Body of pancreas (tissue), 4 donors: ENCODE data around the gene SEC14L2. TPM values are rescaled to one million over a fixed set of nuclear protein-coding genes. Genes with fewer than 3 reads are reported as not detected.

Source experiments
- ATAC-seq: fragments of 150-250 bp; one replicate; pipeline ENCODE4 v1.9.1; 2016
- DNase-seq, 4 donors: peaks; one replicate each; pipeline ENCODE4 v3.0.0-alpha.2; 2019
- H3K27ac ChIP-seq, 4 donors: fragments of 200-600 bp; sonication (generic); 1 replicate in 3 of 4; 2 replicates in 1 of 4; pipeline versions ENCODE4 v1.5.1 to v1.6.1; 2016 to 2019; ENCODE audit warnings: mild to moderate bottlenecking in 1 of 4, mixed read lengths in 1 of 4, moderate library complexity in 1 of 4
- H3K27me3 ChIP-seq, 2 donors: fragments of 200-600 bp; sonication (generic); one replicate each; pipeline ENCODE4 v1.6.0; 2016; ENCODE audit warnings: mild to moderate bottlenecking in 1 of 2
- H3K36me3 ChIP-seq, 2 donors: fragments of 200-600 bp; sonication (generic); replicated peaks in 1 of 2; 2 replicates each; pipeline ENCODE4 v1.5.1; 2016; ENCODE audit warnings: low read depth in 2 of 2; ENCODE audit not compliant: insufficient read depth in 1 of 2
- H3K4me1 ChIP-seq: fragments of 200-600 bp; sonication (generic); one replicate; pipeline ENCODE4 v1.6.0; 2016
- H3K4me3 ChIP-seq, 2 donors: fragments of 200-600 bp; sonication (generic); 1 replicate in 1 of 2; 2 replicates in 1 of 2; pipeline ENCODE4 v1.5.1; 2016 to 2019
- H3K9me3 ChIP-seq, 3 donors: fragments of 200-600 bp; sonication (generic); 1 replicate in 2 of 3; 2 replicates in 1 of 3; pipeline ENCODE4 v1.5.1; 2016
- CTCF ChIP-seq, 7 experiments: fragments of 450-650 bp in 4 of 7; fragments of 200-600 bp in 3 of 7; sonication (generic) in 3 of 7; IDR thresholded peaks; one replicate each; pipeline ENCODE4 v1.5.1; 2016 to 2019; ENCODE audit warnings: antibody characterized with exemption in 7 of 7
- POLR2A ChIP-seq, 3 donors: fragments of 450-650 bp; IDR thresholded peaks; one replicate each; pipeline ENCODE4 v1.6.1; 2016; ENCODE audit warnings: antibody characterized with exemption in 3 of 3, mild to moderate bottlenecking in 2 of 3
- WGBS, 2 donors: methylation state at CpG; one replicate each; pipeline ENCODE4 v1.1.5; 2017; 5-methylcytosine and 5-hydroxymethylcytosine counted together
- intact Hi-C: fragments of 100-400 bp; cut with DNase I; formaldehyde crosslinking; loops from one replicate; pipeline ENCODE4 v1.15.1; 2023
- total RNA-seq, 2 donors: library from RNA; depleted of rRNA; stranded (reverse); fragments of >200 nt; gene quantifications; one replicate each; pipeline ENCODE4 v1.1.0, GENCODE V29; 2016

The SEC14L2 gene
- total RNA-seq, 2 donors from 2014 or later = 0.33 to 3.9 TPM

- H3K4me3 ChIP-seq = no peak overlapping the region
- 84 to 96% methylated on average over 6 of the region's 6 CpGs for WGBS, 2 donors
- peak in 3 of 4 donors; percentile 30 to 52 (median 39) for DNase-seq
- H3K36me3 ChIP-seq = no peaks in the 10 kb centered on the region
- no peak for ATAC-seq
- TF ChIP-seq POLR2A (IDR thresholded peaks at IDR 0.05) = peak in 1 of 3 donors; percentile 7
- TF ChIP-seq CTCF (IDR thresholded peaks at IDR 0.05) = peak in 1 of 7 experiments; percentile 8
- no peaks in the 10 kb centered on the region for H3K9me3 ChIP-seq
- intact Hi-C loops = no loop called here
- no peaks in the 10 kb centered on the region for H3K4me1 ChIP-seq
- H3K27me3 ChIP-seq = no peaks in the 10 kb centered on the region
- H3K27ac ChIP-seq = peak overlapping the region in 1 of 4 donors; percentile 35
Measured at GRCh38 chr22:30435674-30436126, 38.9 kb downstream of the SEC14L2 start.

- Histone ChIP-seq H3K4me1 (no peaks in the 10 kb centered on the region), H3K27ac (peak overlapping the region in 1 of 4 donors; percentile 35), H3K27me3 (no peaks in the 10 kb centered on the region), H3K9me3 (no peaks in the 10 kb centered on the region), H3K36me3 (no peaks in the 10 kb centered on the region), H3K4me3 (no peak overlapping the region)
- no peak for TF ChIP-seq CTCF (IDR thresholded peaks at IDR 0.05)
- TF ChIP-seq POLR2A (IDR thresholded peaks at IDR 0.05) = no peak
- DNase-seq (no peak), ATAC-seq (no peak)
- intact Hi-C loops = no loop called here
- 81 to 90% methylated on average over 2 of the region's 2 CpGs for WGBS, 2 donors
Measured at GRCh38 chr22:30436196-30436595, 39.4 kb downstream of the SEC14L2 start.

GRCh38 chr22:30438559-30438958 lies 41.7 kb downstream of the SEC14L2 start:
- intact Hi-C loops = no loop called here
- no peaks in the 10 kb centered on the region for H3K27me3 ChIP-seq
- TF ChIP-seq CTCF (IDR thresholded peaks at IDR 0.05) (no peak), POLR2A (IDR thresholded peaks at IDR 0.05) (no peak)
- no peaks in the 10 kb centered on the region for H3K9me3 ChIP-seq
- no peak for DNase-seq
- H3K4me1 ChIP-seq = no peaks in the 10 kb centered on the region
- H3K4me3 ChIP-seq = no peak overlapping the region
- WGBS, 2 donors = 66 to 69% methylated on average over 3 of the region's 3 CpGs
- no peaks in the 10 kb centered on the region for H3K36me3 ChIP-seq
- no peak for ATAC-seq
- no peak overlapping the region for H3K27ac ChIP-seq

- DNase-seq (no peak), ATAC-seq (no peak)
- Histone ChIP-seq H3K27ac (no peak overlapping the region), H3K4me1 (no peaks in the 10 kb centered on the region), H3K4me3 (no peak overlapping the region), H3K36me3 (no peaks in the 10 kb centered on the region), H3K27me3 (no peaks in the 10 kb centered on the region), H3K9me3 (no peaks in the 10 kb centered on the region)
- TF ChIP-seq POLR2A (IDR thresholded peaks at IDR 0.05) (no peak), CTCF (IDR thresholded peaks at IDR 0.05) (no peak)
- 86 to 94% methylated on average over 4 of the region's 4 CpGs for WGBS, 2 donors
- intact Hi-C loops = no loop called here
Measured at GRCh38 chr22:30439226-30439625, 42.4 kb downstream of the SEC14L2 start.

DNA sequence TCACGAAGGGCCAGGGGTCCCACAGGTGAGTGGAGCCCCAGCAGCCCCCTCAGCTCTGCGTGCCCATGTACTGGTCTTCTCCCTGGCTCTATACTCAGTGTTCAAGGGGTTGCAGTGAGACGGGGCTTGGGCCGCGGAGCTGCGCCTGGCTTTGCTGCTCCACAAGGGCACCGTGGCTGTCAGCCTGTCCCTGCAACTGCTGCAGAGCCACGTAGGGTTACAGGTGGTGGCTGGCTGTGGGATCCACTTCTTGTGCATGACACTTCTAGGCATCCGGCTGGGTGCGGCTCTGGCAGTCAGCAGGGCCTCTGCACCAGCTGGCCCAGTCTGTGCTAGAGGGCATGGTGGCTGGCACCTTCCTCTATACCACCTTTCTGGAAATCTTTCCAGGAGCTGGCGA lies 43.0 kb downstream of the SEC14L2 start:
- Histone ChIP-seq H3K27ac (no peak overlapping the region), H3K9me3 (no peaks in the 10 kb centered on the region), H3K27me3 (no peaks in the 10 kb centered on the region), H3K4me1 (no peaks in the 10 kb centered on the region), H3K4me3 (no peak overlapping the region), H3K36me3 (no peaks in the 10 kb centered on the region)
- intact Hi-C loops = no loop called here
- no peak for DNase-seq
- ATAC-seq = no peak
- WGBS, 2 donors = 68 to 83% methylated on average over 7 to 11 of the region's 11 CpGs
- TF ChIP-seq CTCF (IDR thresholded peaks at IDR 0.05) (no peak), POLR2A (IDR thresholded peaks at IDR 0.05) (no peak)
